Islet of Langerhans (tissue), 1 donor: ENCODE measurements around the gene TMEM203.

Experiments
- FAIRE-seq: peaks from one replicate; lab custom pipeline; 2011; peaks lifted over from hg19 to GRCh38; lab: Jason Lieb, UNC

TMEM203 gene

DNA sequence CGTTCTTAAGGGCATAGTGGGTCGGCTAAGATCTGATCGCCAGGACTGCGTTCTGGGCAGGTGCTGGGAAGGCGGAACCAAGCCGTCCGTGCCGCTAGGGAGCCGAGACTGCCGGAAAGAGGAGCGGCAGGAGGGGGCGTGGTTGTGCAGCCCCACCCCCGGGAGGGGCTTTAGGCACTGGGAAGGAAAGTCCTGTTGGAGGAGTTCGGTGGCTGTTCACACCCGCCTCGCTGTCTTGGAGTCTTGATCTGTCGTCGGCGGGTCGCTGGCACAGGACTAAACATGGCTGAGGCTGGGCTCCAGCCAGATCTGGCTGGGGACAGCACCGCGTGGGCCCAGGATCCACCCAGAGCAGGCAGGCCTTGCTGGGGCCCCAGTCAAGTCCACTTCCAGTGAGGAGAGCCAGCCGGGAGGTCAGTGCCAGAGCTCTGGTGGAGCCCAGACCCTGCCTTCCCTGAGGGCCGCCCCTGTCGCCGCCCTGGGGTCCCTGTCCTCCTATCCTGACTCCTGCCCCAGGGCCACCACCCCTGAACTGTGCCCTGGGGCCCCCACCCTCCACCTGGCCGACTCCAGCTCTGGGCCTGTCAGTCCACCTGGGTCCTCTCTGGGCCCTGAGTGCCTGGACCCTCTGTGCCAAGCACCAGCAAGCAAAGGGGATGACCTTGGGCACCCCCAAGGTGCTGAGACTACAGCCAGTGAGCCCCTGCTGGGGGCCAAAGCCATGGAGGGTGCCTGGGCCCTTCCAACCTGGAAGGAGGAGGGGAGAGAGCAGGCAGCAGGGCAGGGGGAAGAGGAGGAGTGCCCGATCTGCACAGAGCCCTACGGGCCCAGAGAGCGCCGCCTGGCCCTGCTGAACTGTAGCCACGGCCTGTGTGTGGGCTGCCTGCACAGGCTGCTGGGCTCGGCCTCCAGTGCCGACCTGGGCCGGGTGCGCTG lies 12.1 kb upstream of the TMEM203 start:
- no peak for FAIRE-seq

DNA sequence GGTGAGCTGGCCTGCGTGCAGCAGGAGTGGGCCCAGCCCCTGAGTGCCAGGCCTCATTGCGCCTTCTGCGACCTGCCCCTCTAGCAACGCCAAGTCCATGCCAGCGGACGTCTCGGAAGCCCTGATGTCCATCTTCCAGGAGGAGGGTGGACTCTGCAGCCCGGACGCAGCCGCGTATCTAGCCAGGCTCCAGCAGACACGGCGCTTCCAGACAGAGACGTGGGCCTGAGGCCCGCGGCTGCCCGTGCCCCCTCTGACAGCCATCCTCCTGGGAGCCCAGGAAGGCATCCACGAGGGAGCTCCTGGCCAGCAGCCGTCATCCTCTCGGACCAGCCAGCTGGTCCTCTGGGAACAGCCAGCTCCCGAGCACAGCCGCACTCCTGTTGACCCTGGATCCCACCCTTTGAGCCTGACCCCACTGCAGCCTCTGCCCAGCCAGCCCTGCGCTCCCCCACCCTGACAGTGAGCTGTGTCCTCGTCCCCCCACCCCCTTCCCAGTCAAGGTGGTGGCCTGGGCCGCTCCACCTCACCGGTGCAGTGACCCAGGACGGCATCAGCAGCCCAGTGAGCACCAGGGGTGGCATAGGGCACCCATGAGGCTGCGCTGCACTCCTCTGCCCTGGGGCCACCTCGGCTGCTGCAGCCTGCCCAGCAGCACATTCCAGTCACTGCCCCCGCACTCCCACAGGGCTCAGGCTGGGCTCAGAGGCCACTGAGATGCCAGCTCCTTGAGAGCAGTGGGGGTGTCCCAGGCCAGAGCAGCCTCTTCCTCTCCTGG lies 10.9 kb upstream of the TMEM203 start:
- no peak for FAIRE-seq

DNA sequence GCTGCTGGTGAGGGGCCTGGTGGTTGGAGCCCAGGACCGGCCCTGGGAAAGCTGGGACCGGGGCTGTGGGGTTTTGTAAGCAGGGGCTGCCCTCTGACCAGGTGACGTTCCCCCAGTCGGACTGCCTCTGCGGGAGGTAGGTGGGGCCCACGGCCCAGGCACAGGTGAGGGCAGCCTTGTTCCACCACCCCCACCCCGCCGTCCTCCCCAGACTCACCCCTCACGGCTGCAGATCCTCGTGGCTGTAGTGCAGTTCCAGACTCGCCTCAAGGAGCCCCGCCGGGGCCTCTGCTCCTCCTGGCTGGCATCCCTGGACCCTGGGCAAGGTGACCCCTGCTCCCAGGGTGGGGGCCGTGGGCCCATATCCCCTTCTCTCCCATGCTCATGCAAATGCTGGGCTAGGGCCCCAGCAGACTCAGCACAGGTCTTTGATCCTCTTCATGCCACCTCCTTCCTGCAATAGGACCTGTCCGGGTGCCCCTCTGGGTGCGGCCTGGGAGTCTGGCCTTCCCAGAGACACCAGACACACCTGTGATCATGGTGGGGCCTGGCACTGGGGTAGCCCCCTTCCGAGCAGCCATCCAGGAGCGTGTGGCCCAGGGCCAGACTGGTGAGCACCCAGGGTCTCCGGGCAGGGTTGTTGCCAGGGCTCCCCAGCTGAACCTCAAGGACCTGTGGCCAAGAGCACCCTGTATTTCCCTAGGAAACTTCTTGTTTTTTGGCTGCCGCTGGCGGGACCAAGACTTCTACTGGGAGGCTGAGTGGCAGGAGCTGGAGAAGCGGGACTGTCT lies 9.9 kb upstream of the TMEM203 start:
- FAIRE-seq, result no peak

DNA sequence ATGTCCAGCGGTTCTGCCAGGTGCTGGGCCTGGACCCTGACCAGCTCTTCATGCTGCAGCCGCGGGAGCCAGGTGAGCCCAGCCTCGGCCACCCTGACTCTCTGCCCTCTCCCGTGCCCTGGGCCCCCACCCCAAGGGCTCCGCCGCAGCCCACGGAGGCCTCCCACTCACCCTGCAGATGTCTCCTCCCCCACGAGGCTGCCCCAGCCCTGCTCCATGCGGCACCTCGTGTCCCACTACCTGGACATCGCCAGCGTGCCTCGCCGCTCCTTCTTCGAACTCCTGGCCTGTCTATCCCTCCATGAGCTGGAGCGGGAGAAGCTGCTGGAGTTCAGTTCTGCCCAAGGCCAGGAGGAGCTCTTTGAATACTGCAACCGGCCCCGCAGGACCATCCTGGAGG lies 9.2 kb upstream of the TMEM203 start:
- no peak for FAIRE-seq

DNA sequence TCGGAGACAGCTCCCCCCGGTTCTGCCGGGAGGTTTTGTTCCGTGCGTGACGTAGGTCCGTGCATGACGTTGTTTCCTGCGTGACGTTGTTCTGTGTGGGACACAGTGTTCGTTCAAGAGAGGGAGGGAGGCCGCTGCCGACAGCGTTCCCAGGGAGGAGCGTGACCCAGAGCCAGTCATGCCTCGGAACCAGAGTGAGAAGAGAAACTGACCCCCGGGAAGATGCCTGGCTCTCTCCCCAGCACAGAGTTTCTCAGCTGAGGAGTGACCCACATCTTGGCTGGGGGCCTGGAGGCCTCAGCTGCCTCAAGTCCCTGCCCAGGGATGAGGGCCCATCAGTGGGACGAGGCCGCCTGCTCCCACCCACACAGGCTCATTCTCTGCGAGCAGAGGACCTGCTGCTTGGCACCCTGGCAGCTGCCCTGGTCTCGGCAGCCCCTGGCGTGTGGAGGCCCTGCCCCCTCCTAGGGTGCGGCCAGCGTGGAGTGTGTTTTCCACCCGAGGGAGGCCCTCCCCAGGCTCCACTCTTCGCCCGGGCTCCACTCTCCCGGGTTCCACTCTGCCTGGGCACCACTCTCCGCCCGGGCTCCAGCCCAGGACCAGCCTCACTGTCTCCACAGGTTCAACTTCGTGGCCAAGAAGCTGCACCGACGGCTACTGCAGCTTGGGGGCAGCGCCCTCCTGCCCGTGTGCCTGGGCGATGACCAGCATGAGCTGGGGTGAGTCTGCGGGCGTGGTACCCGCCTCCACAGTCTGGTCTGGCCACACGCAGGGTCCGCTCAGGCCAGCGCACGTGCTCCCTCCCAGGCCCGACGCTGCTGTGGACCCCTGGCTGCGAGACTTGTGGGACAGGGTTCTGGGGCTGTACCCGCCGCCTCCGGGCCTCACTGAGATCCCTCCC lies 8.0 kb upstream of the TMEM203 start:
- FAIRE-seq, result no peak

DNA sequence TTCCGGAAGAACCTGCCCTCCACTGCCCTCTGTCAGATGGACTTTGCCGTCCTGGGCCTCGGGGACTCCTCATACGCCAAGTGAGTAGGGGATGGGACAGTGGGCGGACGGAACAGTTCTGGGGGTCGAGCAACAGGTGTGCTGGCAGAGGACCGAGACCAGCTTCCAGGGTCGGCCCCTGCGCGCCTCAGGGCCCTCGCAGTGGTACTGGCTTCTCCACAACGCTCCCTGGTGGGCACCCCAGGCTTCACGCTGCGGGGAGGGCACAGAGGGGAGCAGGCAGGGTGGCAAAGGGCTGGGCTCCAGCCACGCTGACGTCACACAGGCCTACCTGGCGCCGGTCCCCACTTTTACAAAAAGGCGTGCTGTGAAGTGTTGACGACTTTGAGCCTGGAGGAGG lies 7.1 kb upstream of the TMEM203 start:
- FAIRE-seq, result no peak

DNA sequence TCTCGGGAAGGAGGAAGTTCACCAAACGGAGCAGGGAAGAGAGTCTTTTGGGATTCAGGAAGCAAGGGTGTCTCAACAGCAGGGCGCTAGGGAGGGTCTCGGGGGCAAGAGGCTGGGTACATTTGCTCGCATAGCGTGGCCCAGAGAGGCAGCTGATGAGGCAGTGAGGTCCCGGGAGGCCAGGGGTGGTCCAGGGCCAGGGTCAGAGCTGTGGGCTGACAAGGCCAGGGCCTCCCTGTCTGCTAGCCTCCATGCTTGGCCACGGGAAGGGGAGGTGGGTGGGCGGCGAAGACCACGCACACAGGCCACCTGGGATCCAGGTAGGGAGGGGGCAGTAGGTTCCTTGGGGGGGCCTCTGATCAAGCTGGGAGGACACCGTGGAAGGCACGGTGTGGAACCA lies 6.1 kb upstream of the TMEM203 start:
- FAIRE-seq, result no peak

DNA sequence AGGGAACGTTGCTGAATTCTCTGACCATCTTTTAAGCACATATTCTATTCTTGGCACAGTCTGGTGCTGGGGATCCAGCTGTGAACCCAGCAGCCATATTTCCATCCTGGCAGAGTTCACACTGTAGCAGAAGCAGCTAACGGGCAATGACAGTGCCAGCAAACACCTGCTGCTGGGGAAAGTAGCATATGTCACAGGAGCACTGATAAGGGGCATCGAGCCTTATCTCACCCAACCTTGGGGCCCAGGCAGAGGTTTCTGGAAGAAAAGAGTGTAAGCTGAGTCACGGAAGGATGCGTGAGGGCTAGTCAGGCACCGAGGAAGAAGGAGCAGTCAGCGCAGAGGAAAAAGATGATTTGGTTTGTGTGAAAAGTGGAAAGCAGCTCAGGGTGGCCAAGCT lies 1.2 kb upstream of the TMEM203 start:
- no peak for FAIRE-seq

DNA sequence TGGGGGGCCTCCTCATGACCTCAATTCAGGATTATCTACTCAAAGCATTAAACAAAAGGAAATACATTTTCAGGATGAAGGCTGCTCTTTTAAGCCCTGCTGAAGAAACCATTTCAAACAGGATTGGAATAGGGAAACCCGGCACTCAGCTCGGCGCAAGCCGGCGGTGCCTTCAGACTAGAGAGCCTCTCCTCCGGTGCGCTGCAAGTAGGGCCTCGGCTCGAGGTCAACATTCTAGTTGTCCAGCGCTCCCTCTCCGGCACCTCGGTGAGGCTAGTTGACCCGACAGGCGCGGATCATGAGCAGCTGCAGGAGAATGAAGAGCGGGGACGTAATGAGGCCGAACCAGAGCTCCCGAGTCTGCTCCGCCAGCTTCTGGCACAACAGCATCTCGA lies 720 bp downstream of the TMEM203 start:
- FAIRE-seq, result no peak

DNA sequence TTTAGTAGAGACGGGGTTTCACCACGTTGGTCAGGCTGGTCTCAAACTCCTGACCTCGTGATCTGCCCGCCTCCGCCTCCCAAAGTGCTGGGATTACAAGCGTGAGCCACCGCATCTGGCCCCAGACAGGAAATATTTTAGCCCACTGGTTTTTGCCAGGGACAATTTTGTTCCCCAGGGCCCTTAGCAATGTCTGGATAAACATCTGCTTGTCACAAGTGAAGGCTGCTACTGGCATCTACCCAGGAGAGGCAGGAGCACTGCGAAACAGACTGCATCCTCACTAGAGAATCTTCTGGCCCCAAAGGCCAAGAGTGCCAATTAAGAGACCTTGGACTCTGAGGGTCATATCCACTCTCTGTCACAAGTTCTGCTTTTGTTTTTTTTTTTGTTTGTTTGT lies 2.5 kb downstream of the TMEM203 start:
- no peak for FAIRE-seq

DNA sequence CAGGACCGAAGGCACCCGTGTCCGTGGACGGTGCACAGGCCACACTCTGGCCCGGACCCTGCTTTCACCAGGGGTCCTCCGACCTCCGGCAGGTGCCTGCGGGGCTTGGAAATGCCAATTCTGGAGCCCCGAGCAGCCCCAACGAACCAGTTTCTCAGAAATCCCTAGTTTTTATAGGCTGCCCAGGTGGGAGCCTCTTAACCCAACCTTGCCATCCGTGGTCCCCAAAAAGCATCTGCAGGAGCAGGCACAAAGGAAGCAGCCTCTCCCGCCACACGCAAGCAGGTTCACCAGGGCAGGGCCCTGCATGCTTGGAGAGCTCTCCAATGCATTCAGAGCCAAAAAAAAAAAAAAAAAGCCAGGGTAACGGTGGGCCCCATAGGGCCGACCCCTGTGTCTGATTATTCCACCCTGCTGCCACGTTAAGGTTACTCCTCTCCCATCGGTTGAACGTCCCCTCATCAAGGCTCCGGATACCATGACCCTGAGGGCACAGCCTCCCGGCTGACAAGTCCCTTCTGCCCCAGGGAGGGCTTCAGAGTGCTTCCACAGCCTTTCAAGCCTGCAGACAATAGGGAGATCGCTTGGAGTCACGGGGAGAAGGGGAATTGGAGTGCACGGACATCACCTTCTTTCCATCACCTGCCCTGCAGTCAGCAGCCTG lies 4.1 kb downstream of the TMEM203 start:
- FAIRE-seq, result no peak

DNA sequence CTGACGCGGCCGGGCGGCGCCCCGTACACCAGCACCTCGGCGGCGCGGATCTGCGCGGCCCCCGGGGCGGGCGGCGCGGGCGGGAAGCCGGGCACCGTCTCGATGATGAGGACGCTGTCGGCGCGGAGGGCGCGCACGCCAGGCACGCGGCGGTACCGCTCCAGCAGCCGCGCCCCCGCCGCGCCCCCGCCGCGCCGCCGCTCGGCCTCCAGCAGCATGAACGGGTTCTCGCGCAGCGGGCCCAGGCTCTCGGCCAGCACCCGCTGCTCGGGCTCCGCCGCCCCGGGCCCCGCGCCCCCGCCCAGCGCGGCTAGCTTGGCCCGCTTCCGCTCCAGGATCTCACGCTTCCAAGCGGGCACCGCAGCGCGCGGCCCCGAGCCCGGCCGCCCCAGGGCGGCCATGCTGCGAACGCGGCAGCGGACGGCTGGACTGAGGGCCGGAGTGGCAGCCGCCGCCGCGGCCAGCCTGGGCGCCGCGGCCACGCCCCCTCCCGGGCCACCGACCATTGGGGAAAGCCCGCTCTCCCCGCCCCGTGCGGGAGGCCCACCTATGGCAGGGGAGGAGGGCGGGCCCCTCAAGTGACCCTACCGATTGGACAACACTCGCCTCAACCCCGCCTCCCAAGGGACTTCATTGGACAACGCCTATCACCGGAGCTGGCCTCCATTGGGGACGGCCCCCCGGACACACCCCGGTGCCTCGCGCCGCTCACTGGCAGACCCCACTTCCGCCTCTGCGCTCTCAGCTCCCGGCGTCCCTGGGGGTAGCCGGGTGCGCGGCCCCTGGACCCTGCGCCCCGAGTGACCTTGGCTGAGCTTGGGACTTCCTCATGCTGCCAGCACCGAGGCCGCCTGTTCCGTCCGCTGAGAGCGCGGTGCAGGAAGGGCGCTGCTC lies 4.9 kb downstream of the TMEM203 start, which contains the start of gene TPRN:
Gene TPRN (minus strand): TSS at position 431 of the 894 bp plus-strand sequence. CDS start 30 bp downstream, at position 401.
- FAIRE-seq, result peak; percentile 81

DNA sequence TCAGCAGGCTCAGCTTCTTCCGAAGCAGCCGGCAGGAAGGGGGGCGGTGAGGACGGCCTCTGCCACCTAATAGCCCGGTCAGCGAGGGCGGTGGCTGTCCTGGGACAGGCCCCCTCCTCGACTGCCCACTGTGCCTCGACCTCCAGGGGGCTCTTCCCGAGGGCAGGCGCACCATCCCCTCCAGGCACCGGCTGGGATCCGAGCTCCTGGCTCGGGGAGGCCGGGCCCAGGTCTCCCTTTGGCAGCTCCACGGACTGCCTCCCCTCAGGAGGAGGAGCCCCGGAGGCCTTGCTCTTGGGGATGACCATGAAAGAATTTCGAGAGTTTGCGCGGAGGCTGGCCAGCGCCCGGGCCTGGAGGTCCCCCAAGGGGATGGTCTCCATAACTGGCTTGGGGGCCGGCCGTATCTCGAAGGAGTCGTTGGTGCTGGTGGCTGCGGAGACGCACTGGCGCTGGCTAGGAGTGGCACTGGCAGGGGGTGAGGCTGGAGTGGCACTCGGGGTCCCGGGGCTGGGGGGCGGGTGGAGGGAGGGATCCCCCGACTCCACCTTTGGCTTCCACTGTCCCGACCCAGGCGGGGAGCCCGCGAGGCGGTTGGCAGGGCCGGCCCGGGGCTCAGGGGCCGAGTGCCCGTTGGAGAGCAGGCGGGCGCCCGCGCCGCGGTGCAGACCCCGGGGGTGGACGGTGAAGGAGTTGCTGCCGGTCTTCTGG lies 5.9 kb downstream of the TMEM203 start:
- no peak for FAIRE-seq

DNA sequence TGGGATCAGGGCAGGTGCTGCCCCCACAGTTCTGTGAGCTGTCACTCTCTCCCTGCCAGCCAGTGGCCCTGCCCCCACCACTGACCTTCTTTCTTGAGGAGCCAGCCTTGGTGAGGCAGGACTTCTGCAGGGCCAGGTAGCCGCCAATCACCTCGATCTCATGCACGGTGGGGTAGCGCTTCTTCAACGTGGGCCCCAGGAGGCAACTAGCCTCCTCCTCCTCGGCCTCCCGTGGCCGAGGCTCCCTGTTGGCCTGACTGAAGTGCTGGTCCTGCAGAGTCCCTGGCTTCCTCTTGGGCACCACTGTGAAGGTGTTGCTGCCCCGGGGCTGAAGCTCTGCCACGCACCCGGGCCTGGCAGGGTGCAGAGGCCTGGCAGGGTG lies 6.6 kb downstream of the TMEM203 start:
- FAIRE-seq, result no peak

DNA sequence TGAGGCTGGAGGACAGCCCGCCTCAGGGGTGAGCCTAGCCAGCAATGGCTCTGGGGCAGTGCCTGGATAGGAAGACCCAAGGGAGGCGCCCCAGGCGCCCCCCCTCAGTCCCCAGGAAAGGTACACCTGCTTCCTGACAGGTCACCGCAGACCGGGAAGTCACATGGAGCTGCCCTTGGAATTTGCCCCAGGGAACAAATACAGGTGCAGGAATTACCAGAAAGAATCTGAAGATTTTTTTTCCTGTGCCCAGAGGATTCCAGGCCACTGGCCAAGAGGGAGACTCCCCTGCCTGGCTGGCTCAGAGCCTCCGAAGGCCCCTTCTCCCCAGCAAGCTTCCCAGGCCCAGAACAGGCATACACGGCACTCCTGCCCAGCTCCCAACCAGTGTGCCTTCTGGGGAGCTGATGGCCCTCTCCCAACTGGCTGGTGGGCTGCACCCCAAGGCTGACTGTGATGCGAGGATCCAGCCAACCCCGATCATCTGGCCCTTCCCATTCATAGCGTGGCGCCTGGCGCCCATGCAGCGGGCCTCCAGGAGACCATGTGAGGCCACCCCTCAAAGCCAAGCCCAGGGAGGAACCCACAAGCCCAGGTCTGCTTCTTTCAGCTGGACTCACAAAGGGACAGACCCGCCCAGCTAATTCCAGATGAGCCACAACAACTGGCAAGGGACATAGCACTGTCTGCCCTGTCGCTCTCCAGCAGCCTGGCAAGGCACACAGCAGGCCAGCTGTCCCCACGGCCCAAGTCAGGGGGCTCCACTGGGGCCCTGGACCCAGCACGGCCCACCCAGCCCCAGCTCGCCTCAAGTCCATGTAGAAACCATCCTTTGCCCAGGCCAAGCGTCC lies 7.2 kb downstream of the TMEM203 start:
- no peak for FAIRE-seq

DNA sequence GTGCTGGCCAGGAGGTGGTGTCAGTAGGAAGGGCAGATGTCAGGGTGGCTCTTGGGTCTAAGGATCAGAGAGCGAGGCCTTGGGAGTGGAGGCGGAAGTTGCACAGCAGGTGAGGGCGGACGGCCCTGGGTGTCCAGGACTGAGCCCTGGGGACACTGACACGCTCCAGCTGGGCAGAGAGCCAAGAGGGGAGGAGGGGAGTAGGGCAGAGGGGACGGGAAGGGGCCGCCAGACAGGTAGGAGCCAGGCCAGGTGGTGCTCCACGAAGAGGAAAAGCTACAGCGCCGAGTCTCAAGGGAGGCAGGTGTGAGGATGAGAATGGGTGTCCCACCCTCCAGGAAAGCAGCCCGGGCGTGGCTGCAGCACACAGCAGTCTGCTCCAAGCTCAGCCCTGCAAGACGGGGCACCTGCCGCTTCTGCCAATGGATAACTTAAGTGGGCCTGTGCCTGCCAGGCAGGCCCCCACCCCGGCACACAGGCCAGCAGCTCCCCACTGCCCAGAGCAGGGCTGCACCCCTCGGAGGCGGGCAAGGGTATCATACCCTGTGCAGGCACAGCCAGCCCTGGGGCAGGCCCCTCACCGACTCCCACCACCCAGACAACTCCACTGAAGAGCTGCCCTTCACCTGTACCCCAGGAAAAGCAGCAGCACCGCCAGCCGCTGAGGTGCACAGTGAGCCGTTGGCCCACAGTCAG lies 9.8 kb downstream of the TMEM203 start:
- FAIRE-seq, result no peak

DNA sequence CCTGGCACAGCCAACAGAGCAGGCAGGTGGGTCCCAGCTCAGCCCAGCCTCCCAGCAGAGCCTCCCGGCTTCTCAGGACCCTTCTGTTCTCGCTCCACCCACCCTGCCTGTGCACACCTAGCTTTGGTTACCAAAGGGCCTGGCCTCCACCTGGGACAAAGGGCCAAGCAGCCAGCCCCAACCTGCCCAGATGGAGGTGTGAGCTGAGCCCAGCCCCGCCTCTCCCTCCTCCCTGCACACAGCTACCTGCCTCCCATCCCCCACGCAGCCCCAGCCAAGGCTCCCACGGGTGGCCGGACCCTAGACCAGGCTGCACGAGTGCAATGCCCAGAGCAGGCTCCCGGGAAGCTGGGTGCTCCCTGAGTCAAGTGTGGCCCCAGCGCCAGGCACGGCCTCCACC lies 10.5 kb downstream of the TMEM203 start:
- no peak for FAIRE-seq

DNA sequence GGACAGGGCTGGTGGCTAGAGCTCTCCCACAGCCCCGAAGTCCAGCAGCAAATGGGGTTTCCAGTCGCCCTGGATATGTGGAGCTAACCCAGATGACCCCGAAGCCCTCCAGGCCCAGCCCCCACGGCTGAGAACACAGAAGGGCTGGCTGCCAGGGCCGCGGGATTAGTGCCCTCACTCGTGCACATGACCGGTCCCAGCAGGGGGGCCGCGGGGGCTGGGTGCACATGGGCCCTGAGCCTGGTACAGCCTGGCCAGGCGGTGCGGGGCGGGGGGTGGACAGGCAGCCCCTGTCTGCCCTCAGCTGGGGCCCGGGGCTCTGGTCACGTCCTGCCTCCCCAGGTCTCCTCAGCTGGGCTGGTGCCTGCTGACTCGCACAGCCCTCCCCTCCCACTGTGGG lies 11.1 kb downstream of the TMEM203 start:
- no peak for FAIRE-seq
